IMR-90 (cell line): ENCODE data around the gene ENOX1. TPM values are rescaled to one million over a fixed set of nuclear protein-coding genes. Genes with fewer than 3 reads are reported as not detected.
A peak's percentile ranks its signal among the peaks of the same experiment; 100 is the strongest.

Experiments used
- ATAC-seq: fragments of 200-7000 bp; cut with Tn5 transposase; 2 replicates; pipeline ENCODE4 v1.9.1; 2020; ENCODE audit warnings: low read depth, mild to moderate bottlenecking, moderate library complexity
- BruUV-seq: library from RNA; stranded (reverse); fragments of 400-500 nt; replicated peaks from 2 replicates; lab custom pipeline; 2021; lab: Mats Ljungman, UMichigan
- CTCF ChIA-PET: fragments of 300-600 bp; formaldehyde crosslinking; extraction: SDS; loops from one replicate; lab custom pipeline; 2021; ENCODE audit warnings: antibody characterized with exemption; lab: Yijun Ruan, JAX
- POLR2A ChIA-PET: fragments of 300-600 bp; sonication (Branson Sonifier 250); formaldehyde crosslinking; loops from one replicate; lab custom pipeline; 2022; ENCODE audit warnings: antibody characterized with exemption; ENCODE audit not compliant: unreplicated experiment; lab: Charles Lee
- DNase-seq: peaks from one replicate; pipeline ENCODE4 v3.0.0; 2013
- H2AFZ ChIP-seq: replicated peaks from 2 replicates; pipeline ENCODE3; 2013; ENCODE audit warnings: low read length, mild to moderate bottlenecking; ENCODE audit not compliant: poor library complexity
- H2AK5ac ChIP-seq: 2 replicates; pipeline ENCODE4 v1.6.1; 2013; ENCODE audit warnings: low read depth, low read length, inconsistent platforms
- H2AK9ac ChIP-seq: replicated peaks from 2 replicates; pipeline ENCODE3; 2013; ENCODE audit warnings: mild to moderate bottlenecking, low read depth, low read length, moderate library complexity; ENCODE audit not compliant: poor library complexity
- H2BK120ac ChIP-seq: 2 replicates; pipeline ENCODE4 v1.6.1; 2013; ENCODE audit warnings: low read depth, low read length, inconsistent platforms
- H2BK15ac ChIP-seq: 3 replicates; pipeline ENCODE4 v1.6.1; 2013; ENCODE audit warnings: low read depth, low read length, inconsistent platforms
- H2BK20ac ChIP-seq: 2 replicates; pipeline ENCODE4 v1.6.1; 2013; ENCODE audit warnings: low read depth, mild to moderate bottlenecking, inconsistent platforms, low read length, moderate library complexity
- H2BK5ac ChIP-seq: 2 replicates; pipeline ENCODE4 v1.6.1; 2013; ENCODE audit warnings: mild to moderate bottlenecking, low read depth, low read length, inconsistent platforms; ENCODE audit not compliant: poor library complexity, severe bottlenecking
- H3K14ac ChIP-seq: replicated peaks from 2 replicates; pipeline ENCODE4 v1.6.1; 2013; ENCODE audit warnings: low read depth, low read length, inconsistent platforms
- H3K18ac ChIP-seq: 2 replicates; pipeline ENCODE4 v1.6.1; 2013; ENCODE audit warnings: low read depth, low read length, control low read depth
- H3K23ac ChIP-seq: 2 replicates; pipeline ENCODE4 v1.6.1; 2013; ENCODE audit warnings: low read depth, low read length, inconsistent platforms
- H3K27ac ChIP-seq: 2 replicates; pipeline ENCODE4 v1.5.1; 2013; ENCODE audit warnings: mild to moderate bottlenecking, control low read depth, low read length; ENCODE audit not compliant: insufficient read depth
- H3K27me3 ChIP-seq: 2 replicates; pipeline ENCODE4 v1.6.1; 2013; ENCODE audit warnings: low read length; ENCODE audit not compliant: control insufficient read depth, insufficient read depth
- H3K36me3 ChIP-seq: 2 replicates; pipeline ENCODE4 v1.6.1; 2013; ENCODE audit warnings: low read length, mixed read lengths; ENCODE audit not compliant: control insufficient read depth, insufficient read depth
- H3K4ac ChIP-seq: 2 replicates; pipeline ENCODE4 v1.6.1; 2013; ENCODE audit warnings: low read depth, low read length, inconsistent platforms
- H3K4me1 ChIP-seq: 2 replicates; pipeline ENCODE4 v1.6.1; 2013; ENCODE audit warnings: low read length, mixed read lengths; ENCODE audit not compliant: control insufficient read depth, insufficient read depth
- H3K4me2 ChIP-seq: 2 replicates; pipeline ENCODE4 v1.6.1; 2013; ENCODE audit warnings: low read depth, mild to moderate bottlenecking, control low read depth, low read length, moderate library complexity
- H3K4me3 ChIP-seq: 2 replicates; pipeline ENCODE4 v1.5.1; 2013; ENCODE audit warnings: low read depth, mild to moderate bottlenecking, control low read depth, low read length, moderate library complexity; ENCODE audit not compliant: insufficient read depth
- H3K56ac ChIP-seq: 2 replicates; pipeline ENCODE4 v1.6.1; 2013; ENCODE audit warnings: low read length, inconsistent platforms; ENCODE audit not compliant: insufficient read depth; ENCODE audit errors: extremely low read depth
- H3K79me1 ChIP-seq, 2 experiments: 2 replicates each; pipeline ENCODE4 v1.6.1; 2013; ENCODE audit warnings: low read length in 2 of 2, inconsistent platforms in 1 of 2, low read depth in 1 of 2
- H3K9ac ChIP-seq: 2 replicates; pipeline ENCODE4 v1.6.1; 2013; ENCODE audit warnings: low read depth, low read length, control low read depth
- H3K9me1 ChIP-seq: 2 replicates; pipeline ENCODE4 v1.6.1; 2013; ENCODE audit warnings: low read length, inconsistent platforms; ENCODE audit not compliant: insufficient read depth
- H3K9me3 ChIP-seq: 2 replicates; pipeline ENCODE4 v1.6.1; 2013; ENCODE audit warnings: low read length; ENCODE audit not compliant: control insufficient read depth, insufficient read depth
- H4K20me1 ChIP-seq: 2 replicates; pipeline ENCODE4 v1.6.1; 2013; ENCODE audit warnings: low read length, inconsistent platforms; ENCODE audit not compliant: insufficient read depth
- H4K5ac ChIP-seq: 2 replicates; pipeline ENCODE4 v1.6.1; 2013; ENCODE audit warnings: mild to moderate bottlenecking, low read depth, low read length, control low read depth
- H4K8ac ChIP-seq, 2 experiments: 2 replicates each; pipeline ENCODE4 v1.6.1; 2013; ENCODE audit warnings: low read depth in 2 of 2, low read length in 2 of 2, control low read depth in 1 of 2, inconsistent platforms in 1 of 2
- H4K91ac ChIP-seq: 2 replicates; pipeline ENCODE4 v1.6.1; 2013; ENCODE audit warnings: low read depth, low read length, inconsistent platforms; ENCODE audit not compliant: insufficient read depth
- BHLHE40 ChIP-seq: fragments of 150-350 bp; IDR thresholded peaks from 2 replicates; pipeline ENCODE4 v1.6.1; 2016; ENCODE audit warnings: mild to moderate bottlenecking, low read depth, low read length
- CEBPB ChIP-seq: IDR thresholded peaks from 2 replicates; pipeline ENCODE4 v1.6.1; 2012; ENCODE audit warnings: low read depth, low read length, improper control_type of control experiment
- CHD1 ChIP-seq: IDR thresholded peaks from 2 replicates; pipeline ENCODE4 v1.6.1; 2012; ENCODE audit warnings: low read depth, low read length, improper control_type of control experiment
- FOS ChIP-seq: fragments of 150-350 bp; IDR thresholded peaks from 2 replicates; pipeline ENCODE4 v1.6.1; 2016; ENCODE audit warnings: low read depth, low read length
- MXI1 ChIP-seq: IDR thresholded peaks from 2 replicates; pipeline ENCODE4 v1.6.1; 2012; ENCODE audit warnings: low read depth, mild to moderate bottlenecking, low read length, moderate library complexity, borderline replicate concordance
- NFE2L2 ChIP-seq: fragments of 150-350 bp; IDR thresholded peaks from 2 replicates; pipeline ENCODE4 v1.6.1; 2016; ENCODE audit warnings: low read depth, mild to moderate bottlenecking, low read length
- RAD21 ChIP-seq: IDR thresholded peaks from 2 replicates; pipeline ENCODE4 v1.6.1; 2012; ENCODE audit warnings: low read length, improper control_type of control experiment
- RFX5 ChIP-seq: IDR thresholded peaks from 2 replicates; pipeline ENCODE4 v1.8.0; 2012; ENCODE audit warnings: low read depth, mild to moderate bottlenecking, low read length, moderate library complexity
- SMC3 ChIP-seq: fragments of 150-350 bp; IDR thresholded peaks from 2 replicates; pipeline ENCODE4 v1.6.1; 2016; ENCODE audit warnings: low read depth, mild to moderate bottlenecking, antibody characterized with exemption, low read length, moderate library complexity
- WGBS, 2 experiments: methylation state at CpG; one replicate each; pipeline versions ENCODE4 v1.1.5 to v1.1.7; 2013; ENCODE audit warnings: missing lambda C conversion rate in 2 of 2; ENCODE audit not compliant: insufficient read length in 1 of 2; ENCODE audit errors: extremely low coverage in 2 of 2; 5-methylcytosine and 5-hydroxymethylcytosine counted together
- dilution Hi-C: fragments of 300-500 bp; cut with HindIII; formaldehyde crosslinking; loops from one replicate; pipeline ENCODE4 v1.14.3; 2018; ENCODE audit warnings: low sequenced_read_pairs; ENCODE audit not compliant: unreplicated experiment
- in situ Hi-C: fragments of 300-500 bp; cut with MboI; formaldehyde crosslinking; loops from 3 replicates; pipeline ENCODE4 v1.14.3; 2019; ENCODE audit warnings: low sequenced_read_pairs, inconsistent platforms, mixed read lengths
- intact Hi-C: fragments of 100-400 bp; cut with micrococcal nuclease; formaldehyde crosslinking; loops from 2 replicates; pipeline ENCODE4 v1.10.0; 2022
- polyA plus RNA-seq, 3 experiments: library from polyadenylated mRNA; depleted of rRNA; stranded (reverse); fragments of >200 nt; gene quantifications; 2 replicates each; pipeline ENCODE4 v1.2.3, GENCODE V29; 2012; ENCODE audit warnings: low replicate concordance in 1 of 3
- total RNA-seq: library from RNA; depleted of rRNA; stranded (reverse); fragments of >200 nt; gene quantifications from 2 replicates; pipeline ENCODE4 v1.2.3, GENCODE V29; 2012
- TF ChIP-seq, protein P1 (sequence below): fragments of 150-350 bp; IDR thresholded peaks from 2 replicates; pipeline ENCODE4 v1.6.1; 2016; ENCODE audit warnings: low read depth, mild to moderate bottlenecking, low read length, moderate library complexity, borderline replicate concordance
- TF ChIP-seq, protein P2 (sequence below): conservative IDR thresholded peaks from 2 replicates; pipeline ENCODE4 v1.5.1; 2012; ENCODE audit warnings: mild to moderate bottlenecking, low read depth, low read length, improper control_type of control experiment

The ENOX1 gene
- total and polyA plus RNA-seq, 2 of the 4 experiments (the other 2 are of a cell fraction) = 0.99 to 1.3 TPM

DNA sequence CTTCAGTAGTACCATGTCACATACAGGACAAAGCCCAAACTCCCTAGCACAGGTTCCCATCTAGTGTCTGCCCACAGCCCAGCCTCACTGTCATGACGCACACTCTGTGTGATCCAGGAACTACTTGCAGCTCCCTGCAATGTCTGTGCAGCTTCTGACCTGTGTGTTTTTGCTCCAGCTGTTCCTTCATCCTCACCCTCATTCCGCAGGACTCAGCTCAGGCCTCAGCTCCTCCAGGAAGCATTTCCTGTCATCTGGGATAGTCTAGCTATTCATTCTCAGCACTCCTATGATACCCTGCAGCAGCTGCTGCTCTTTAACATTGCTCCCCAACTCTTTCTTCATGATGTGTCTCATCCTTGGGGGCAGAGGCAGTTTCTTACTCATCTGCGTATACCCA, 56.1 kb downstream of the ENOX1 start:
- TF ChIP-seq RFX5 = no peak
- TF ChIP-seq CEBPB = no peak
- TF ChIP-seq NFE2L2 = no peak
- no peak for TF ChIP-seq CHD1
- TF ChIP-seq SMC3 = no peak
- no peak for TF ChIP-seq FOS
- no peak for TF ChIP-seq MXI1
- TF ChIP-seq, protein P1, sequence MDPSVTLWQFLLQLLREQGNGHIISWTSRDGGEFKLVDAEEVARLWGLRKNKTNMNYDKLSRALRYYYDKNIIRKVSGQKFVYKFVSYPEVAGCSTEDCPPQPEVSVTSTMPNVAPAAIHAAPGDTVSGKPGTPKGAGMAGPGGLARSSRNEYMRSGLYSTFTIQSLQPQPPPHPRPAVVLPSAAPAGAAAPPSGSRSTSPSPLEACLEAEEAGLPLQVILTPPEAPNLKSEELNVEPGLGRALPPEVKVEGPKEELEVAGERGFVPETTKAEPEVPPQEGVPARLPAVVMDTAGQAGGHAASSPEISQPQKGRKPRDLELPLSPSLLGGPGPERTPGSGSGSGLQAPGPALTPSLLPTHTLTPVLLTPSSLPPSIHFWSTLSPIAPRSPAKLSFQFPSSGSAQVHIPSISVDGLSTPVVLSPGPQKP = no peak
- no peak for TF ChIP-seq RAD21
- TF ChIP-seq, protein P2, sequence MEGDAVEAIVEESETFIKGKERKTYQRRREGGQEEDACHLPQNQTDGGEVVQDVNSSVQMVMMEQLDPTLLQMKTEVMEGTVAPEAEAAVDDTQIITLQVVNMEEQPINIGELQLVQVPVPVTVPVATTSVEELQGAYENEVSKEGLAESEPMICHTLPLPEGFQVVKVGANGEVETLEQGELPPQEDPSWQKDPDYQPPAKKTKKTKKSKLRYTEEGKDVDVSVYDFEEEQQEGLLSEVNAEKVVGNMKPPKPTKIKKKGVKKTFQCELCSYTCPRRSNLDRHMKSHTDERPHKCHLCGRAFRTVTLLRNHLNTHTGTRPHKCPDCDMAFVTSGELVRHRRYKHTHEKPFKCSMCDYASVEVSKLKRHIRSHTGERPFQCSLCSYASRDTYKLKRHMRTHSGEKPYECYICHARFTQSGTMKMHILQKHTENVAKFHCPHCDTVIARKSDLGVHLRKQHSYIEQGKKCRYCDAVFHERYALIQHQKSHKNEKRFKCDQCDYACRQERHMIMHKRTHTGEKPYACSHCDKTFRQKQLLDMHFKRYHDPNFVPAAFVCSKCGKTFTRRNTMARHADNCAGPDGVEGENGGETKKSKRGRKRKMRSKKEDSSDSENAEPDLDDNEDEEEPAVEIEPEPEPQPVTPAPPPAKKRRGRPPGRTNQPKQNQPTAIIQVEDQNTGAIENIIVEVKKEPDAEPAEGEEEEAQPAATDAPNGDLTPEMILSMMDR = no peak
- TF ChIP-seq BHLHE40 = no peak
- Histone ChIP-seq H2AFZ (peak overlapping the region; percentile 63), H3K4me2 (no peak overlapping the region), H3K27ac (no peak overlapping the region), H4K5ac (no peak overlapping the region), H3K9me3 (no peaks in the 10 kb centered on the region), H4K20me1 (no peaks in the 10 kb centered on the region), H4K91ac (no peak overlapping the region), H2BK120ac (no peak overlapping the region), H3K4me3 (no peak overlapping the region), H2BK15ac (no peak overlapping the region), H3K4me1 (peaks cover 3% of the 10 kb centered on the region; the same call in 1 of the 2 replicates), H3K27me3 (no peaks in the 10 kb centered on the region; the same call in 1 of the 2 replicates), H4K8ac (no peak overlapping the region), H3K14ac (0 out of 2 replicates have a peak overlapping the region, but pooled peaks have one; percentile 48), H2BK5ac (no peak overlapping the region), H3K18ac (no peak overlapping the region), H3K56ac (no peak overlapping the region), H3K79me1 (no peaks in the 10 kb centered on the region), H2AK9ac (peak overlapping the region; percentile 58), H2AK5ac (no peak overlapping the region), H3K23ac (no peak overlapping the region), H3K9ac (no peak overlapping the region), H3K4ac (no peak overlapping the region), H2BK20ac (no peak overlapping the region), H3K9me1 (no peaks in the 10 kb centered on the region), H3K36me3 (no peaks in the 10 kb centered on the region)
- DNase-seq (peak; percentile 80), ATAC-seq (peak; percentile 95)
- in situ Hi-C loops = no loop called here
- ChIA-PET CTCF (no interaction called here), POLR2A (no interaction called here)
- intact Hi-C loops = no loop called here
- no TSS peak for BruUV-seq
- dilution Hi-C loops = no loop called here
- 47% methylated on average over 2 of the region's 3 CpGs; no CpG with 5 or more reads in 1 of the 2 experiments for WGBS, 2 experiments
